ENCODE data around the gene DOCK4.

GRCh38 chr7:111982804-111983203, 223.4 kb downstream of the DOCK4 start:
- TF ChIP-seq, protein P1, sequence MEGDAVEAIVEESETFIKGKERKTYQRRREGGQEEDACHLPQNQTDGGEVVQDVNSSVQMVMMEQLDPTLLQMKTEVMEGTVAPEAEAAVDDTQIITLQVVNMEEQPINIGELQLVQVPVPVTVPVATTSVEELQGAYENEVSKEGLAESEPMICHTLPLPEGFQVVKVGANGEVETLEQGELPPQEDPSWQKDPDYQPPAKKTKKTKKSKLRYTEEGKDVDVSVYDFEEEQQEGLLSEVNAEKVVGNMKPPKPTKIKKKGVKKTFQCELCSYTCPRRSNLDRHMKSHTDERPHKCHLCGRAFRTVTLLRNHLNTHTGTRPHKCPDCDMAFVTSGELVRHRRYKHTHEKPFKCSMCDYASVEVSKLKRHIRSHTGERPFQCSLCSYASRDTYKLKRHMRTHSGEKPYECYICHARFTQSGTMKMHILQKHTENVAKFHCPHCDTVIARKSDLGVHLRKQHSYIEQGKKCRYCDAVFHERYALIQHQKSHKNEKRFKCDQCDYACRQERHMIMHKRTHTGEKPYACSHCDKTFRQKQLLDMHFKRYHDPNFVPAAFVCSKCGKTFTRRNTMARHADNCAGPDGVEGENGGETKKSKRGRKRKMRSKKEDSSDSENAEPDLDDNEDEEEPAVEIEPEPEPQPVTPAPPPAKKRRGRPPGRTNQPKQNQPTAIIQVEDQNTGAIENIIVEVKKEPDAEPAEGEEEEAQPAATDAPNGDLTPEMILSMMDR (conservative IDR thresholded peaks at IDR 0.05): no peak
- no peak for TF ChIP-seq ZFX (IDR thresholded peaks at IDR 0.05)

All from C4-2B (cell line).